H9 (cell line): ENCODE measurements around the gene PSMD5. TPM values are rescaled to one million over a fixed set of nuclear protein-coding genes. Genes with fewer than 3 reads are reported as not detected.

ENCODE experiments used
- DNase-seq: peaks from one replicate; pipeline ENCODE4 v3.0.0-alpha.2; 2017
- H2AFZ ChIP-seq: one replicate; pipeline ENCODE4 v1.6.1; 2013; ENCODE audit warnings: mild to moderate bottlenecking, low read length, control low read depth, moderate library complexity
- H2AK5ac ChIP-seq: 2 replicates; pipeline ENCODE4 v1.6.1; 2013; ENCODE audit warnings: low read length, control low read depth, mixed read lengths; ENCODE audit not compliant: insufficient read length
- H2BK120ac ChIP-seq: one replicate; pipeline ENCODE4 v1.6.1; 2013; ENCODE audit warnings: low read depth, mild to moderate bottlenecking, low read length, control low read depth, inconsistent platforms; ENCODE audit not compliant: poor library complexity, severe bottlenecking
- H2BK12ac ChIP-seq: 2 replicates; pipeline ENCODE4 v1.6.1; 2013; ENCODE audit warnings: low read length, control low read depth, mixed read lengths, low read depth; ENCODE audit not compliant: insufficient read length
- H2BK15ac ChIP-seq: 2 replicates; pipeline ENCODE4 v1.6.1; 2013; ENCODE audit warnings: low read depth, low read length, control low read depth
- H2BK20ac ChIP-seq: one replicate; pipeline ENCODE4 v1.6.1; 2013; ENCODE audit warnings: low read depth, mild to moderate bottlenecking, low read length, control low read depth, inconsistent platforms; ENCODE audit not compliant: poor library complexity, severe bottlenecking
- H2BK5ac ChIP-seq: 2 replicates; pipeline ENCODE4 v1.6.1; 2013; ENCODE audit warnings: low read length, control low read depth, mixed read lengths; ENCODE audit not compliant: insufficient read length
- H3K14ac ChIP-seq: 2 replicates; pipeline ENCODE4 v1.6.1; 2013; ENCODE audit warnings: low read length, control low read depth; ENCODE audit not compliant: insufficient read depth
- H3K18ac ChIP-seq: 2 replicates; pipeline ENCODE4 v1.6.1; 2013; ENCODE audit warnings: low read depth, mild to moderate bottlenecking, mixed read lengths, low read length, control low read depth; ENCODE audit not compliant: insufficient read length
- H3K23ac ChIP-seq: 2 replicates; pipeline ENCODE4 v1.6.1; 2013; ENCODE audit warnings: low read length, control low read depth, mixed read lengths, low read depth; ENCODE audit not compliant: insufficient read length
- H3K23me2 ChIP-seq: 2 replicates; pipeline ENCODE4 v1.6.1; 2013; ENCODE audit warnings: low read depth, mild to moderate bottlenecking, mixed read lengths, low read length, control low read depth; ENCODE audit not compliant: insufficient read length, poor library complexity, severe bottlenecking
- H3K27ac ChIP-seq: 2 replicates; pipeline ENCODE4 v1.5.1; 2013; ENCODE audit warnings: low read length, control low read depth, mixed read lengths, low read depth; ENCODE audit not compliant: insufficient read length
- H3K27me3 ChIP-seq: 2 replicates; pipeline ENCODE4 v1.6.1; 2013; ENCODE audit warnings: low read length, control low read depth, inconsistent platforms; ENCODE audit not compliant: insufficient read depth
- H3K4ac ChIP-seq: 2 replicates; pipeline ENCODE4 v1.6.1; 2013; ENCODE audit warnings: low read depth, mild to moderate bottlenecking, control low read depth, inconsistent platforms, low read length, moderate library complexity
- H3K4me1 ChIP-seq: 2 replicates; pipeline ENCODE4 v1.6.1; 2013; ENCODE audit warnings: low read length, control low read depth, inconsistent platforms; ENCODE audit not compliant: insufficient read depth
- H3K4me2 ChIP-seq: 2 replicates; pipeline ENCODE4 v1.6.1; 2013; ENCODE audit warnings: low read length, control low read depth, mixed read lengths; ENCODE audit not compliant: insufficient read length, insufficient read depth
- H3K56ac ChIP-seq: 2 replicates; pipeline ENCODE4 v1.6.1; 2013; ENCODE audit warnings: low read depth, mild to moderate bottlenecking, mixed read lengths, low read length, control low read depth; ENCODE audit not compliant: insufficient read length
- H3K79me1 ChIP-seq: 2 replicates; pipeline ENCODE4 v1.6.1; 2013; ENCODE audit warnings: low read depth, mild to moderate bottlenecking, moderate library complexity, low read length, control low read depth, inconsistent platforms; ENCODE audit not compliant: insufficient read depth, poor library complexity, severe bottlenecking
- H3K79me2 ChIP-seq: 2 replicates; pipeline ENCODE4 v1.6.1; 2013; ENCODE audit warnings: low read length, control low read depth, inconsistent platforms; ENCODE audit not compliant: insufficient read depth
- H3K9ac ChIP-seq: 2 replicates; pipeline ENCODE4 v1.6.1; 2013; ENCODE audit warnings: low read length, control low read depth, mixed read lengths; ENCODE audit not compliant: insufficient read length; ENCODE audit errors: extremely low read depth
- H3K9me3 ChIP-seq: one replicate; pipeline ENCODE4 v1.6.1; 2013; ENCODE audit warnings: low read depth, low read length, inconsistent platforms; ENCODE audit not compliant: control insufficient read depth
- H3T11ph ChIP-seq: one replicate; pipeline ENCODE4 v1.6.1; 2013; ENCODE audit warnings: mild to moderate bottlenecking, low read length, control low read depth, inconsistent platforms
- H4K20me1 ChIP-seq: one replicate; pipeline ENCODE4 v1.6.1; 2013; ENCODE audit not compliant: control insufficient read depth, insufficient read length, insufficient read depth
- H4K5ac ChIP-seq: 2 replicates; pipeline ENCODE4 v1.6.1; 2013; ENCODE audit warnings: low read depth, mild to moderate bottlenecking, mixed read lengths, low read length, control low read depth; ENCODE audit not compliant: insufficient read length
- H4K8ac ChIP-seq: replicated peaks from 2 replicates; pipeline ENCODE4 v1.6.1; 2013; ENCODE audit warnings: low read length, control low read depth, mixed read lengths, low read depth; ENCODE audit not compliant: insufficient read length
- H4K91ac ChIP-seq: 2 replicates; pipeline ENCODE4 v1.6.1; 2013; ENCODE audit warnings: low read depth, mild to moderate bottlenecking, moderate library complexity, mixed read lengths, low read length, control low read depth; ENCODE audit not compliant: insufficient read length
- H3K27ac Mint-ChIP-seq, 3 experiments: 2 replicates in 2 of 3; 3 replicates in 1 of 3; pipeline ENCODE4 v1.8.0; 2020 to 2021; ENCODE audit warnings: mixed read lengths in 3 of 3, mild to moderate bottlenecking in 1 of 3, moderate library complexity in 1 of 3
- H3K27me3 Mint-ChIP-seq: 2 replicates; pipeline ENCODE4 v1.8.0; 2021; ENCODE audit warnings: low read depth, mild to moderate bottlenecking, moderate library complexity, mixed read lengths
- H3K36me3 Mint-ChIP-seq, 3 experiments: 2 replicates in 2 of 3; 3 replicates in 1 of 3; pipeline ENCODE4 v1.8.0; 2020 to 2021; ENCODE audit warnings: low read depth in 3 of 3, mixed read lengths in 3 of 3; ENCODE audit not compliant: insufficient read depth in 1 of 3
- H3K4me1 Mint-ChIP-seq, 2 experiments: 2 replicates each; pipeline ENCODE4 v1.8.0; 2020; ENCODE audit warnings: mixed read lengths in 2 of 2
- H3K4me3 Mint-ChIP-seq, 2 experiments: 2 replicates in 1 of 2; 3 replicates in 1 of 2; pipeline ENCODE4 v1.8.0; 2020 to 2021; ENCODE audit warnings: mild to moderate bottlenecking in 2 of 2, mixed read lengths in 2 of 2, moderate library complexity in 1 of 2
- H3K9me3 Mint-ChIP-seq, 2 experiments: 2 replicates in 1 of 2; 3 replicates in 1 of 2; pipeline ENCODE4 v1.8.0; 2020; ENCODE audit warnings: mild to moderate bottlenecking in 2 of 2, mixed read lengths in 2 of 2, moderate library complexity in 1 of 2
- WGBS: extraction: QIAGEN DNeasy Blood & Tissue Kit; methylation state at CpG from one replicate; pipeline ENCODE4 v1.1.7; 2013; ENCODE audit warnings: missing lambda C conversion rate, low lambda C conversion rate, mixed read lengths; ENCODE audit not compliant: insufficient read length; ENCODE audit errors: extremely low coverage; 5-methylcytosine and 5-hydroxymethylcytosine counted together
- total RNA-seq: library from RNA; stranded (reverse); gene quantifications from 2 replicates; pipeline ENCODE4 v1.2.1, GENCODE V29; 2021
- TF ChIP-seq, protein P1 (sequence below): fragments of 200-600 bp; sonication (generic); conservative IDR thresholded peaks from 3 replicates; pipeline ENCODE4 v1.8.0; 2021; ENCODE audit warnings: antibody characterized with exemption, mild to moderate bottlenecking

The PSMD5 gene
- total RNA-seq, 1 experiment from 2014 or later = 64.9 TPM

DNA sequence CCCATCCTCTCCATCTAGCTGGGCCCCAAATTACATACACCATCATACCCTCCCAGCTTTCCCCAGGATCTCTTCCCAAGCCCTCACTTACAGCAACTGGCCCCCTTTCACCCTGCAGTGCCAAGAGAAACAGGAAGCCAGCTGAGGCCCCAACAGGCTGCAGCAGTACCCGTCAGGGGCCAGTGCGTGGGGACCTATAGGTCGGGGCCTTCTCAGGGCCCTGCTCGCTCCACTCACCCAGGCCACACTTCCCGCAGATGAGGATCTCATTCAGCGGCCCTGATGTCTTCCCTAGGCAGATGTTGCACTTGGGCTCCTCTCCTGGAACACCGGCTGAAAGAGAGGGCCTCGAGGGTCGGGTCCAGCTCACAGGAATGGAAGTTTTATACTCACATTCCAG is 27.5 kb upstream of the PSMD5 start:
- Histone ChIP-seq H2BK5ac (no peak overlapping the region), H3K14ac (no peak overlapping the region), H3T11ph (no peak overlapping the region), H3K23me2 (no peaks in the 10 kb centered on the region), H3K18ac (no peak overlapping the region), H4K8ac (no peak overlapping the region), H2BK12ac (no peak overlapping the region), H3K4me2 (no peak overlapping the region), H3K79me2 (no peaks in the 10 kb centered on the region), H3K4me1 (peaks cover 10% of the 10 kb centered on the region), H3K27ac (no peak overlapping the region), H3K9me3 (no peaks in the 10 kb centered on the region), H3K23ac (no peak overlapping the region), H3K56ac (no peak overlapping the region), H2BK20ac (no peak overlapping the region), H2BK15ac (no peak overlapping the region), H3K79me1 (no peaks in the 10 kb centered on the region), H4K5ac (no peak overlapping the region), H2BK120ac (no peak overlapping the region), H2AK5ac (no peak overlapping the region), H4K91ac (no peak overlapping the region), H2AFZ (no peak overlapping the region), H3K4ac (no peak overlapping the region), H3K9ac (no peak overlapping the region), H3K27me3 (no peaks in the 10 kb centered on the region; the same call in 1 of the 2 replicates), H4K20me1 (no peaks in the 10 kb centered on the region)
- WGBS = no CpG with 5 or more reads among the region's 9 CpGs
- peaks cover 43 to 46% of the 10 kb centered on the region in 2 experiments for H3K4me1 Mint-ChIP-seq
- no peaks in the 10 kb centered on the region; a peak in 1 of 5 replicates for H3K9me3 Mint-ChIP-seq
- H3K27ac Mint-ChIP-seq = no peak overlapping the region; a peak in 1 of 7 replicates
- no peaks in the 10 kb centered on the region for H3K27me3 Mint-ChIP-seq
- H3K36me3 Mint-ChIP-seq = peaks cover 3 to 58% (median 24%) of the 10 kb centered on the region in 3 experiments; a peak in 6 of 7 replicates
- no peak for DNase-seq
- no peak overlapping the region for H3K4me3 Mint-ChIP-seq
- TF ChIP-seq, protein P1, sequence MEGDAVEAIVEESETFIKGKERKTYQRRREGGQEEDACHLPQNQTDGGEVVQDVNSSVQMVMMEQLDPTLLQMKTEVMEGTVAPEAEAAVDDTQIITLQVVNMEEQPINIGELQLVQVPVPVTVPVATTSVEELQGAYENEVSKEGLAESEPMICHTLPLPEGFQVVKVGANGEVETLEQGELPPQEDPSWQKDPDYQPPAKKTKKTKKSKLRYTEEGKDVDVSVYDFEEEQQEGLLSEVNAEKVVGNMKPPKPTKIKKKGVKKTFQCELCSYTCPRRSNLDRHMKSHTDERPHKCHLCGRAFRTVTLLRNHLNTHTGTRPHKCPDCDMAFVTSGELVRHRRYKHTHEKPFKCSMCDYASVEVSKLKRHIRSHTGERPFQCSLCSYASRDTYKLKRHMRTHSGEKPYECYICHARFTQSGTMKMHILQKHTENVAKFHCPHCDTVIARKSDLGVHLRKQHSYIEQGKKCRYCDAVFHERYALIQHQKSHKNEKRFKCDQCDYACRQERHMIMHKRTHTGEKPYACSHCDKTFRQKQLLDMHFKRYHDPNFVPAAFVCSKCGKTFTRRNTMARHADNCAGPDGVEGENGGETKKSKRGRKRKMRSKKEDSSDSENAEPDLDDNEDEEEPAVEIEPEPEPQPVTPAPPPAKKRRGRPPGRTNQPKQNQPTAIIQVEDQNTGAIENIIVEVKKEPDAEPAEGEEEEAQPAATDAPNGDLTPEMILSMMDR = no peak
